Peyer's patch (tissue), 4 donors: ENCODE measurements around the gene RIOK2.

Experiments used
- CTCF ChIP-seq, 6 experiments: fragments of 450-650 bp in 4 of 6; fragments of 200-600 bp in 2 of 6; sonication (generic) in 1 of 6; IDR thresholded peaks; one replicate each; pipeline ENCODE4 v1.5.1; 2017 to 2019; ENCODE audit warnings: antibody characterized with exemption in 6 of 6, mild to moderate bottlenecking in 3 of 6, moderate library complexity in 1 of 6
- POLR2A ChIP-seq, 2 donors: fragments of 450-650 bp; IDR thresholded peaks; one replicate each; pipeline ENCODE4 v1.5.1; 2017; ENCODE audit warnings: antibody characterized with exemption in 2 of 2, mild to moderate bottlenecking in 2 of 2, moderate library complexity in 2 of 2

DNA sequence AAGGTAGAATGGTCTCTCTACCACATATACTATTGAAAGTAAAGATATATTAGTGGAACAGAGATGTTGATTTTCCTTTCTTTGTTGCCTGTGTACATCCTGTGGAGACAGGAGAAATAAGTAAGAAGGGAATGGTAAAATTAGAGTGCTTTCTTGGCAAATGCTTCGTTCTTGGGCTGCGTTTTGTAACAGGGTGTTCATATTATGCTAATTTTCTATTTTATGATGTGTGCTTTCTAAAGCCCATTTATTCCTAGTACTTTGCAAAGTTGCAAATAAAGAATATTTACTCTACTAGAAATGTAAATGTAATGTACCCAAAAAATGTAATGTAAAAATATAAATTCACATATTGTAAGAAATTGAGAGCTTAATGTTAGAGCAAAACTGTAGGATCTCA, 40.5 kb upstream of the RIOK2 start:
- TF ChIP-seq CTCF (IDR thresholded peaks at IDR 0.05) = no peak
- no peak for TF ChIP-seq POLR2A (IDR thresholded peaks at IDR 0.05)
